Measurements from ENCODE around the gene LONP2.
"Not testable (repeated sequence)": the region's sequence is repeated elsewhere in the genome, so short reads cannot be mapped to it uniquely, and the experiment has no call there.

DNA sequence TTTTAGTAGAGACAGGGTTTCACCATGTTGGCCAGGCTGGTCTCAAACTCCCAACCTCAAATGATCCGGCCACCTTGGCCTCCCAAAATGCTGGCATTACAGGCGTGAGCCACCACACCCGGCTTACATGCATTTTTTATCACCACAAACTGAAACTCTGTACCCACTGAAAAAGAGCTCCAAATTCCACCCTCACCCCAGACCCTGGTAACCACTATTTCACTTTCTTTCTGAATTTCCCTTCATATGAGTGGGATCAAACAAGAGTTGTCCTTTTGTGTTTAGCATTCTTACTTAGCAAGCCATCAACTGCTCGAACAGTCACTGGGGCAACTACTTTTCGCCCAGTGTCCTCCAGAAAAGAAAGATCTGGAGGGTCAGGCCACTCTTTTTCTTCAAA is 110.3 kb downstream of the LONP2 start:
- not testable (repeated sequence) for TF ChIP-seq EZH2phosphoT487 (IDR thresholded peaks at IDR 0.05; ENCODE audit: low read depth)
- TF ChIP-seq, protein P1, sequence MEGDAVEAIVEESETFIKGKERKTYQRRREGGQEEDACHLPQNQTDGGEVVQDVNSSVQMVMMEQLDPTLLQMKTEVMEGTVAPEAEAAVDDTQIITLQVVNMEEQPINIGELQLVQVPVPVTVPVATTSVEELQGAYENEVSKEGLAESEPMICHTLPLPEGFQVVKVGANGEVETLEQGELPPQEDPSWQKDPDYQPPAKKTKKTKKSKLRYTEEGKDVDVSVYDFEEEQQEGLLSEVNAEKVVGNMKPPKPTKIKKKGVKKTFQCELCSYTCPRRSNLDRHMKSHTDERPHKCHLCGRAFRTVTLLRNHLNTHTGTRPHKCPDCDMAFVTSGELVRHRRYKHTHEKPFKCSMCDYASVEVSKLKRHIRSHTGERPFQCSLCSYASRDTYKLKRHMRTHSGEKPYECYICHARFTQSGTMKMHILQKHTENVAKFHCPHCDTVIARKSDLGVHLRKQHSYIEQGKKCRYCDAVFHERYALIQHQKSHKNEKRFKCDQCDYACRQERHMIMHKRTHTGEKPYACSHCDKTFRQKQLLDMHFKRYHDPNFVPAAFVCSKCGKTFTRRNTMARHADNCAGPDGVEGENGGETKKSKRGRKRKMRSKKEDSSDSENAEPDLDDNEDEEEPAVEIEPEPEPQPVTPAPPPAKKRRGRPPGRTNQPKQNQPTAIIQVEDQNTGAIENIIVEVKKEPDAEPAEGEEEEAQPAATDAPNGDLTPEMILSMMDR (IDR thresholded peaks at IDR 0.05; ENCODE audit: low read depth, low read length): not testable (repeated sequence)

Data from OCI-LY3 (cell line).